NCI-H446 (cell line): ENCODE measurements around the gene MPP2.
"Not testable (repeated sequence)": the region's sequence is repeated elsewhere in the genome, so short reads cannot be mapped to it uniquely, and the experiment has no call there.

Experiments used
- DNase-seq, 2 experiments: peaks; one replicate each; lab custom pipeline; 2025; lab: John Stamatoyannopoulos, UW

MPP2 gene

GRCh38 chr17:43875476-43876147 lies 31.7 kb downstream of the MPP2 start:
- DNase-seq, result no peak

GRCh38 chr17:43874293-43874692 lies 33.0 kb downstream of the MPP2 start:
- no peak for DNase-seq

GRCh38 chr17:43873815-43874214 lies 33.5 kb downstream of the MPP2 start:
- DNase-seq, result no peak

GRCh38 chr17:43873091-43873490 lies 34.2 kb downstream of the MPP2 start:
- DNase-seq, result no peak

- no peak for DNase-seq
Observed at GRCh38 chr17:43871946-43872690, 35.2 kb downstream of the MPP2 start.

- DNase-seq, result not testable (repeated sequence)
Observed at GRCh38 chr17:43869031-43869430, 38.3 kb downstream of the MPP2 start.

GRCh38 chr17:43868226-43868994 lies 38.9 kb downstream of the MPP2 start:
- no peak for DNase-seq

- DNase-seq, result no peak
Observed at GRCh38 chr17:43864161-43864984, 43.0 kb downstream of the MPP2 start.

- no peak for DNase-seq
Observed at GRCh38 chr17:43861960-43862359, 45.4 kb downstream of the MPP2 start.

- DNase-seq, result no peak
Observed at GRCh38 chr17:43860927-43861622, 46.3 kb downstream of the MPP2 start.

GRCh38 chr17:43860077-43860725 lies 47.1 kb downstream of the MPP2 start:
- DNase-seq, result no peak

GRCh38 chr17:43857957-43858600 lies 49.3 kb downstream of the MPP2 start:
- no peak for DNase-seq

GRCh38 chr17:43857141-43857540 lies 50.2 kb downstream of the MPP2 start:
- DNase-seq, result no peak

- DNase-seq, result no peak
Observed at GRCh38 chr17:43856141-43856540, 51.2 kb downstream of the MPP2 start.

- no peak for DNase-seq
Observed at GRCh38 chr17:43855061-43855460, 52.3 kb downstream of the MPP2 start.

GRCh38 chr17:43854498-43854897 lies 52.8 kb downstream of the MPP2 start:
- DNase-seq, result no peak

- DNase-seq, result no peak
Observed at GRCh38 chr17:43853546-43853945, 53.8 kb downstream of the MPP2 start.

- no peak for DNase-seq
Observed at GRCh38 chr17:43852571-43852970, 54.8 kb downstream of the MPP2 start.

- DNase-seq, result no peak
Observed at GRCh38 chr17:43849116-43849515, 58.2 kb downstream of the MPP2 start.

GRCh38 chr17:43848601-43849000 lies 58.7 kb downstream of the MPP2 start:
- DNase-seq, result no peak
